B cell (primary cell): Measurements from ENCODE around the gene UTP15.

Experiments used
- EZH2 ChIP-seq: IDR thresholded peaks from 2 replicates; pipeline ENCODE4 v1.6.1; 2012; ENCODE audit warnings: borderline replicate concordance, low read depth, mild to moderate bottlenecking, moderate library complexity, low read length; ENCODE audit not compliant: insufficient read depth, poor library complexity, severe bottlenecking
- TF ChIP-seq, protein P1 (sequence below): fragments of 200-600 bp; IDR thresholded peaks from one replicate; pipeline ENCODE4 v1.8.0; 2022; ENCODE audit warnings: antibody characterized with exemption, mild to moderate bottlenecking

DNA sequence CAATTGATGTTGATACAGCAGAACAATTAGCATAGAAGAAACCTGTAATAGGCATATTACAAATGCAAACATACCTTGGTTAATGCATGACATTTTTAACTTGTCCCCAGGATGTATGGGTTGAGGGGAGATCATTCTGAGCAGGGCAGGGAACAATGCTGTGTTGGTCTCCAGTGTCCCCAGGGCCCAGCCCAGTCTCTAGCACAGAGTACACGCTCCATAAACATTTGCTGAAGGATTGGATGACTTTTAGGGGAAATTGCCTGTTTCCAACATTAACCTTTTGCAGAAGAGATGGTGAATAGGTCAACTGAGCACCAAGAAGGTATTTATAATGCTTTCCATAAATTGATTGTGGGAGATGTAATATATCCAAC, 20.2 kb upstream of the UTP15 start:
- TF ChIP-seq, protein P1, sequence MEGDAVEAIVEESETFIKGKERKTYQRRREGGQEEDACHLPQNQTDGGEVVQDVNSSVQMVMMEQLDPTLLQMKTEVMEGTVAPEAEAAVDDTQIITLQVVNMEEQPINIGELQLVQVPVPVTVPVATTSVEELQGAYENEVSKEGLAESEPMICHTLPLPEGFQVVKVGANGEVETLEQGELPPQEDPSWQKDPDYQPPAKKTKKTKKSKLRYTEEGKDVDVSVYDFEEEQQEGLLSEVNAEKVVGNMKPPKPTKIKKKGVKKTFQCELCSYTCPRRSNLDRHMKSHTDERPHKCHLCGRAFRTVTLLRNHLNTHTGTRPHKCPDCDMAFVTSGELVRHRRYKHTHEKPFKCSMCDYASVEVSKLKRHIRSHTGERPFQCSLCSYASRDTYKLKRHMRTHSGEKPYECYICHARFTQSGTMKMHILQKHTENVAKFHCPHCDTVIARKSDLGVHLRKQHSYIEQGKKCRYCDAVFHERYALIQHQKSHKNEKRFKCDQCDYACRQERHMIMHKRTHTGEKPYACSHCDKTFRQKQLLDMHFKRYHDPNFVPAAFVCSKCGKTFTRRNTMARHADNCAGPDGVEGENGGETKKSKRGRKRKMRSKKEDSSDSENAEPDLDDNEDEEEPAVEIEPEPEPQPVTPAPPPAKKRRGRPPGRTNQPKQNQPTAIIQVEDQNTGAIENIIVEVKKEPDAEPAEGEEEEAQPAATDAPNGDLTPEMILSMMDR, result no peak
- TF ChIP-seq EZH2, result no peak
